ENCODE measurements around the gene RYR2.

DNA sequence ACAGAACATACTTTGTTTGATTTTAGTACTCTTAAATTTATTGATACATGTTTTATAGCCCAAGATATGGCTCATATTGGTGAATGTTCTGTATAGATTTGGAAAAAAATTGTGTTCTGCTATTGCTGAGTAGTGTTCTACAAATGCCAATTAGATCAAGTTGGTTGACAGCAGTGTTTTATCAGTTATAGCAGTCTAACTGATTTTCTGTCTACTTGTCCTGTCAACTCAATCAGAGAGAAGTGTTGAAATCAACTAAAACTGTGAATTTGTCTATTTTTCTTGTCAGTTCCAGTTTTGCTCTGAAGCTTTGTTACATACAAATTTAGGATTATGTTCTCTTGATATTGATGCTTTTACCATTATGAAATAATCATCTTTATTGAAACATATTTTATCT is 23.1 kb upstream of the RYR2 start:
- TF ChIP-seq, protein P1, sequence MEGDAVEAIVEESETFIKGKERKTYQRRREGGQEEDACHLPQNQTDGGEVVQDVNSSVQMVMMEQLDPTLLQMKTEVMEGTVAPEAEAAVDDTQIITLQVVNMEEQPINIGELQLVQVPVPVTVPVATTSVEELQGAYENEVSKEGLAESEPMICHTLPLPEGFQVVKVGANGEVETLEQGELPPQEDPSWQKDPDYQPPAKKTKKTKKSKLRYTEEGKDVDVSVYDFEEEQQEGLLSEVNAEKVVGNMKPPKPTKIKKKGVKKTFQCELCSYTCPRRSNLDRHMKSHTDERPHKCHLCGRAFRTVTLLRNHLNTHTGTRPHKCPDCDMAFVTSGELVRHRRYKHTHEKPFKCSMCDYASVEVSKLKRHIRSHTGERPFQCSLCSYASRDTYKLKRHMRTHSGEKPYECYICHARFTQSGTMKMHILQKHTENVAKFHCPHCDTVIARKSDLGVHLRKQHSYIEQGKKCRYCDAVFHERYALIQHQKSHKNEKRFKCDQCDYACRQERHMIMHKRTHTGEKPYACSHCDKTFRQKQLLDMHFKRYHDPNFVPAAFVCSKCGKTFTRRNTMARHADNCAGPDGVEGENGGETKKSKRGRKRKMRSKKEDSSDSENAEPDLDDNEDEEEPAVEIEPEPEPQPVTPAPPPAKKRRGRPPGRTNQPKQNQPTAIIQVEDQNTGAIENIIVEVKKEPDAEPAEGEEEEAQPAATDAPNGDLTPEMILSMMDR (IDR thresholded peaks at IDR 0.05; ENCODE audit: low read length), result no peak
- no peak for TF ChIP-seq EZH2 (IDR thresholded peaks at IDR 0.05; ENCODE audit: borderline replicate concordance, low read length)
